Stimulated activated CD4-positive, alpha-beta T cell treated with anti-CD3 and anti-CD28 coated beads, Interleukin-2, amount 100 ng/mL, for 4 hours (primary cell): Measurements from ENCODE around the gene LAMC1.

Experiments
- DNase-seq: peaks from one replicate; pipeline ENCODE4 v3.0.0-alpha.2; 2020; ENCODE audit warnings: low read depth

Gene LAMC1

DNA sequence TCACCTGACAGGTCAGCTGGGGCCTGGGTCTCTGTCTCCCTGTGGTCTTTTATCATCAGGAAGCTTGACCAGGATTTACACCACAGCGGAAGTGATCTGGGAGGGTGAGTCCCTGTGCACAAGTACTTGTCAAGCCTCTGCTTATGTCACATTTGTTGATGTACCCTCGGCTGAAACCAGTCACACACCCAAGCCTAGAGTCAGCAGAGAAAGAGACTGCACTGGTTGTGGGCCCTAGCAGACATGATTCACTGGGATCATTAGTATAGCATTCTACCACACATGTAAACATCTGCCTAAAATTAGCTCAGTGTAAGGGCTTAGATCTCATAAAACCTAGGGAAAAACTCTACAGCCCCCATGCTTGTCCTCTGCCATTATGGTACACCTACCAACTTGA, 83.5 kb downstream of the LAMC1 start:
- DNase-seq = no peak

- no peak for DNase-seq
Measured at GRCh38 chr1:183110326-183110880, 87.2 kb downstream of the LAMC1 start.

DNA sequence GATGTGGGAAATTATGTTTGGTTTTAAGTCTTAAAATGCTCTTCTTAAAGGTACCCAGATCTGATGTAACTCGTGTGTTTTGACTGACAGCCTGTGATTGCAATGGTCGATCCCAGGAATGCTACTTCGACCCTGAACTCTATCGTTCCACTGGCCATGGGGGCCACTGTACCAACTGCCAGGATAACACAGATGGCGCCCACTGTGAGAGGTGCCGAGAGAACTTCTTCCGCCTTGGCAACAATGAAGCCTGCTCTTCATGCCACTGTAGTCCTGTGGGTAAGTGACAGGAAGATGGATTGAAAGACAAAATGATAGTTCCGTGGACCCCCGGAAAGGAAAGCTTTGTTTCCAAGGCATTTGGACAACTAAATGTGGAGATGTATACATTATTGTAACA, 91.2 kb downstream of the LAMC1 start:
- DNase-seq = no peak

- no peak for DNase-seq
Measured at GRCh38 chr1:183116416-183116815, 93.2 kb downstream of the LAMC1 start.

DNA sequence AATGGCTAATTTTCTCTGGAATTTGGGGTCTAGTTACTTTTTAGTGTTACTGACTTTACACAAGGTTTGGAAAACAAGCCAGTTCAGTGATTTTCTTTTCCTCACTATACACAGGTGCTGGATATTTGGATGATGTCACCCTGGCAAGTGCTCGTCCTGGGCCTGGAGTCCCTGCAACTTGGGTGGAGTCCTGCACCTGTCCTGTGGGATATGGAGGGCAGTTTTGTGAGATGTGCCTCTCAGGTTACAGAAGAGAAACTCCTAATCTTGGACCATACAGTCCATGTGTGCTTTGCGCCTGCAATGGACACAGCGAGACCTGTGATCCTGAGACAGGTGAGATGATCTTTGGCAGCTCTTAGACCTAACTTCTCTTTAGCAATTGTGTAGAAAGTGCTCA, 98.4 kb downstream of the LAMC1 start:
- DNase-seq = no peak

DNA sequence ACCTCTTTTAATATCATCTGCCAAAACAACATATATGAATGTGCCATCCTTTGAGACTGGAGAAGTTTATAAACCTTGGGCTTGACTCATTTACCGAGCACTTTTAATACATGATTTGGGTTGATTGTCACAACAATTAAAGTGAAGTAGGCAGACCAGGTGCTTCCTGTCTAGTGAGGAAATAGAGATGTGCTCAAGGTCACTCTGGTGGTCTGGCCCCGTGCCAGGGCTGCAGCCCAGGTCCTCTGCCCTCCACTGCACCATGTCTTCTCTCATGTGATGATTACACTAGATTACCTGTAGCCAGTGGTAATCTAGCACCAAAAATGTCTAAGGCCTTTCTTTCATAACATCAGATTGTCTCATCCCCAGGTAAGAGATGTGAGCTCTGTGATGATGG, 101.0 kb downstream of the LAMC1 start:
- no peak for DNase-seq

GRCh38 chr1:183125279-183125999, 102.2 kb downstream of the LAMC1 start:
- DNase-seq = no peak

DNA sequence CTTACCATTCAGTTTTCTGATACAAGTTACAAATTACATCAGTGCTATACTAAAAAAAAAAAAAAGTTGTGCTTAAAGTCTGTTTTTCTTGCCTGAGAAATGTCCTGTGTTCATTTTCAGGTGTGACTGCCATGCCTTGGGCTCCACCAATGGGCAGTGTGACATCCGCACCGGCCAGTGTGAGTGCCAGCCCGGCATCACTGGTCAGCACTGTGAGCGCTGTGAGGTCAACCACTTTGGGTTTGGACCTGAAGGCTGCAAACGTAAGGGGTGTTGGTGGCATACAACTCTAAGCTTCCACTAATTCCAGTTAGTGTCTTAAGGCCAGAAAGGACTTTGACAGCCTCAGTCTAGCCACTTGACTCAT, 102.8 kb downstream of the LAMC1 start:
- no peak for DNase-seq

GRCh38 chr1:183126528-183126927, 103.3 kb downstream of the LAMC1 start:
- no peak for DNase-seq

- DNase-seq = no peak
Measured at GRCh38 chr1:183129921-183130690, 106.9 kb downstream of the LAMC1 start.

DNA sequence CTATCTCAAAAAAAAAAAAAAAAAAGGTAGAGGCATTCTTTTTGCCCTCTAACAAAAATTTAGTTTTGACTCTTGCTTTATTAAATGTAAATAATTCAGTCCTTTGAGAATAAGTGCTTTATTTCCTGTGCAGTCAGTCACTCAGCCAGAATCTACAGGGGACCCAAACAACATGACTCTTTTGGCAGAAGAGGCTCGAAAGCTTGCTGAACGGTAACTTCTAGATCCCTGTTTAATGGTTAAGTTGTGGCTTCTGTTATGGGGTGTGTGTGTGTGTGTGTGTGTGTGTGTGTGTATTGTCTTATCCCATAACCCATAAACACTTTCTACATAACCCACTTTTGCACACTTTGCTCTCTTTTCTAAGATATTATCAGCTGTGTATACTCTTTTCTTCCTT, 107.9 kb downstream of the LAMC1 start:
- no peak for DNase-seq

DNA sequence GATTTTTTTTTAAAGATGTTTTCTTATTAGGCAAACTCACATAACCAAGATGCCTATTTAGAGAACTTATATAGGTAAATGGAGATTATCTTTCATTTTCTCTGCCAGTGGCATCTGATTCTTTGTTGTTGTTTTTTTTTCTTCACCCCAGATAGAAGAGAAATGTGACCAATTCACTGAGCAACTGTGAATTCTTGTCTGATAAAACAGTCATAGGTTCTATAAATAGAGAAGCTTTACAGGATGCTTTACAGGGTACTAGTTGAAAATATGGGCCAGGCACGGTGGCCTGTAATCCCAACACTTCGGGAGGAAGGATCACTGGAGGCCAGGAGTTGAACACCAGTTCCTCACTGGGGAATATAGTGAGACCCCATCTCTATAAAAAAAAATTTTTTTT, 112.1 kb downstream of the LAMC1 start:
- no peak for DNase-seq

DNA sequence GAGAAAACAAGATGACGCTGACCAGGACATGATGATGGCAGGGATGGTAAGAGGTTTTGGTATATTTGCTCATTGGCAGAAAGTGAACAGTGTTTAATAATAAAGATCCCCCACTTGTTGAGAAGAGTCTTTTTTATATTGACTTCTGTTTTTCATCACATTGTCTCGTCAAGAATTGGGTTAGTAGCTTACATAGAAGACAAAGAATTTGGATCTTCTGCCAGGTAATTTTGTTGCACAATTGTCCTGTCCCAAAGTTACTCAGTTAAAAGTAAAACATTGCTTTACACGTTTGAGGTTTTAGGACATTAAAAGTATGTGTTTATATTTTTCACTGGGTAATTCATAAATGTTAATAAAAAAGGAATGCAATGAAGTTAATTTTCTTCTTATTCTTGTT, 114.6 kb downstream of the LAMC1 start:
- DNase-seq = no peak

- no peak for DNase-seq
Measured at GRCh38 chr1:183138301-183138700, 115.1 kb downstream of the LAMC1 start.

DNA sequence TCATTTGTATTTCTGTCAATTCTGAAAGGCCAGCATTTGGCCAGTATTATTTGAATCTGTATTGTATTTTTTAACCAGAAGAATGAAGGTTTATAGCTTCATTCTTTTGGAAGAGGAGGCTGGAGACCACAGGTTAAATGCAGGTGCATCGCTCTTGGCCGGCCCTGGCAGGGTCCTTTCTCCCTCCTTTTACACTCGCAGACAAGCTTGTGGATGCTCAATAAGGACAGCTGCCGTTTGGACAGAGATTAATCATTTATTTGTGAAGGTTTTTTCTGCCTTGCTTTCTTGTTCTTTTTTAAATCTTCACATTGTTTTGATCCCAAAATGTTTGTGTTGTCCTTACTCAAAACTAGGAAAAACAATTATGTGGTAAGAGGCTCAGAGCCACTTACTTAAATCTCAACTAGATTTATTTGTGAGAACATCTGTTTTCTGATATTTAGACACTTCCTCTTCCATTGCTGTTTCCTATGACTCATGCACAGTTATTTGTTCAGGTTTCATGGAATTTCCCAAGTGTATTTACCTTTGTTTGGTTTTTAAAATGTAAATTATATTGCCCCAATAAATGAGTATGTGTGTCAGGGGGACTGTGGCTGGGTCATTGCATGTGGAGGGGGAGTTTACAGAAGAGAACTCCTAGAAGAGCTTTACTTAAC, 116.2 kb downstream of the LAMC1 start:
- DNase-seq = no peak

DNA sequence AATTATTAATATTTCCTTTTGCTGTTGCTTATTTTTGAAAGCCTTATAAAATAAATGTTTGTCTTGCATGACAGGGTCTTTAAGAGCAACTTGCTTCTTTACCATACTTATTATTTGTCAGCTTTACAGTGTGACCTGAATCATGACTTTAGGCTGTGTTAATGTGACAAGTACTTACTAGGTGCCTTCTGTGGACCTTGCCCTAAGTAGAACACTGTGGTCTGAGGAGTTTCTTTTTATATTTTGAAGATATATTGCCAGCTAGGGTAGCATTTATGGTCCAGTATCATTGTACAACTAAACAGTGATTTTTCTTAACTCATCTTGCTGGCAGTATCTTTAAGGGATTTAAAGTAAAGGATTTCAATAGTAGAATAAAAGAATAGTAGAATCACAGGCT, 117.4 kb downstream of the LAMC1 start:
- no peak for DNase-seq

GRCh38 chr1:183142171-183142570, 119.0 kb downstream of the LAMC1 start:
- no peak for DNase-seq

GRCh38 chr1:183143576-183144315, 120.5 kb downstream of the LAMC1 start:
- DNase-seq = no peak

DNA sequence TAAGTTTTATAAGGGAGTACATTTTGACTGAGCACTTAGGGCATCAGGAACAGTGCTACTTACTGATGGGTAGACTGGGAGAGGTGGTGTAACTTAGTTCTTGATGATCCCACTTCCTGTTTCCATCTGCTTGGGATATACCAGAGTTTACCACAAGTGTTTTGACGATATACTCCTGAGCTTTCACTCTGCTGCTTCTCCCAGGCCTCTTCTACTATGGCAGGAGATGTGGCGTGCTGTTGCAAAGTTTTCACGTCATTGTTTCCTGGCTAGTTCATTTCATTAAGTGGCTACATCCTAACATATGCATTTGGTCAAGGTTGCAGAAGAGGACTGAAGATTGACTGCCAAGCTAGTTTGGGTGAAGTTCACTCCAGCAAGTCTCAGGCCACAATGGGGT, 121.5 kb downstream of the LAMC1 start:
- no peak for DNase-seq

DNA sequence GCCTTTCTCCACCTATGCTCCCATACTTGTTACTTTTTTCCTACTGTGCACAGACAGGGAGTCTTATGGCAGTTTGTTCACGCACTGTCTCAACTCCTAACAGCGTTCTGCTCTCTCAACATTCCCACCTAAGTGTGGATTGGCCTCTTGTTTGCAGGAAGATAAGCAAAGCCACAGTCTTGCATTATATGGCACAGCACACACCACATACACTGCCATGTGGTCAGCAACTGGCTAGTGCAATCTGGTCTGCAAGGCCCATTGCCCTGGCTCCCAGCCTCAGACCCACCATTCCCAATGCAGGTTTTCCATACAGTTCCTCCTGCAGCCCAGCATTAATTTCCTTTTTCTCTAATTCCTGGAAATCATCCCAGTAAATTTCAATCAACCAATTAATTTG, 124.5 kb downstream of the LAMC1 start:
- no peak for DNase-seq

- DNase-seq = no peak
Measured at GRCh38 chr1:183148599-183148998, 125.4 kb downstream of the LAMC1 start.

GRCh38 chr1:183149273-183149672, 126.1 kb downstream of the LAMC1 start:
- DNase-seq = no peak
